Breast epithelium (tissue), 4 donors: ENCODE results near the gene NDUFB3. TPM values are rescaled to one million over a fixed set of nuclear protein-coding genes. Genes with fewer than 3 reads are reported as not detected.
"Not testable (repeated sequence)": the region's sequence is repeated elsewhere in the genome, so short reads cannot be mapped to it uniquely, and the experiment has no call there.

Experiments used
- DNase-seq, 2 donors: peaks; one replicate each; pipeline ENCODE4 v3.0.0-alpha.2; 2019; ENCODE audit warnings: low spot score in 2 of 2
- H3K27ac ChIP-seq, 2 donors: fragments of 200-600 bp; sonication (generic) in 1 of 2; one replicate each; pipeline ENCODE4 v1.5.1; 2016 to 2019; ENCODE audit warnings: mild to moderate bottlenecking in 1 of 2
- H3K27me3 ChIP-seq, 2 donors: fragments of 200-600 bp; sonication (generic) in 1 of 2; one replicate each; pipeline versions ENCODE4 v1.5.1 to v1.6.0; 2017 to 2019; ENCODE audit warnings: control low read depth in 1 of 2, mild to moderate bottlenecking in 1 of 2
- H3K36me3 ChIP-seq: fragments of 200-600 bp; one replicate; pipeline ENCODE4 v1.5.1; 2019
- H3K4me1 ChIP-seq, 2 donors: fragments of 200-600 bp; sonication (generic); one replicate each; pipeline ENCODE4 v1.5.1; 2016 to 2019; ENCODE audit warnings: control low read depth in 1 of 2
- H3K4me3 ChIP-seq, 3 donors: fragments of 200-600 bp; sonication (generic); 1 replicate in 2 of 3; 2 replicates in 1 of 3; pipeline ENCODE4 v1.5.1; 2016 to 2019; ENCODE audit warnings: mild to moderate bottlenecking in 3 of 3, moderate library complexity in 2 of 3
- H3K9me3 ChIP-seq, 2 donors: fragments of 200-600 bp; sonication (generic) in 1 of 2; one replicate each; pipeline ENCODE4 v1.5.1; 2016 to 2019; ENCODE audit warnings: control low read depth in 1 of 2
- POLR2A ChIP-seq: fragments of 450-650 bp; IDR thresholded peaks from one replicate; pipeline ENCODE4 v1.6.1; 2016; ENCODE audit warnings: antibody characterized with exemption, mild to moderate bottlenecking, moderate library complexity
- POLR2AphosphoS5 ChIP-seq, 3 donors: sonication (generic); formaldehyde crosslinking; IDR thresholded peaks; one replicate each; pipeline ENCODE4 v1.6.1; 2017; ENCODE audit warnings: antibody characterized with exemption in 3 of 3
- intact Hi-C: fragments of 100-400 bp; cut with DNase I; formaldehyde crosslinking; loops from one replicate; pipeline ENCODE4 v1.15.1; 2023; ENCODE audit warnings: low total_unique reads
- total RNA-seq, 3 donors: library from RNA; depleted of rRNA; stranded (reverse); fragments of >200 nt; gene quantifications; one replicate each; pipeline ENCODE4 v1.1.0, GENCODE V29; 2016
- TF ChIP-seq, protein P1 (sequence below), 3 donors: fragments of 450-650 bp; IDR thresholded peaks; one replicate each; pipeline ENCODE4 v1.5.1; 2016 to 2017; ENCODE audit warnings: antibody characterized with exemption in 3 of 3, mild to moderate bottlenecking in 3 of 3, moderate library complexity in 3 of 3

Gene NDUFB3
- total RNA-seq, 3 donors from 2014 or later = 40.8 to 51.5 (median 41.4) TPM

- peak in 1 of 2 donors; percentile 67 for DNase-seq
- H3K4me3 ChIP-seq = peak overlapping the region; percentile 64 to 97 (median 73)
- H3K9me3 ChIP-seq = no peaks in the 10 kb centered on the region
- H3K27me3 ChIP-seq = no peaks in the 10 kb centered on the region
- no peaks in the 10 kb centered on the region for H3K36me3 ChIP-seq
- TF ChIP-seq, protein P1, sequence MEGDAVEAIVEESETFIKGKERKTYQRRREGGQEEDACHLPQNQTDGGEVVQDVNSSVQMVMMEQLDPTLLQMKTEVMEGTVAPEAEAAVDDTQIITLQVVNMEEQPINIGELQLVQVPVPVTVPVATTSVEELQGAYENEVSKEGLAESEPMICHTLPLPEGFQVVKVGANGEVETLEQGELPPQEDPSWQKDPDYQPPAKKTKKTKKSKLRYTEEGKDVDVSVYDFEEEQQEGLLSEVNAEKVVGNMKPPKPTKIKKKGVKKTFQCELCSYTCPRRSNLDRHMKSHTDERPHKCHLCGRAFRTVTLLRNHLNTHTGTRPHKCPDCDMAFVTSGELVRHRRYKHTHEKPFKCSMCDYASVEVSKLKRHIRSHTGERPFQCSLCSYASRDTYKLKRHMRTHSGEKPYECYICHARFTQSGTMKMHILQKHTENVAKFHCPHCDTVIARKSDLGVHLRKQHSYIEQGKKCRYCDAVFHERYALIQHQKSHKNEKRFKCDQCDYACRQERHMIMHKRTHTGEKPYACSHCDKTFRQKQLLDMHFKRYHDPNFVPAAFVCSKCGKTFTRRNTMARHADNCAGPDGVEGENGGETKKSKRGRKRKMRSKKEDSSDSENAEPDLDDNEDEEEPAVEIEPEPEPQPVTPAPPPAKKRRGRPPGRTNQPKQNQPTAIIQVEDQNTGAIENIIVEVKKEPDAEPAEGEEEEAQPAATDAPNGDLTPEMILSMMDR (IDR thresholded peaks at IDR 0.05) = peak in 2 of 3 donors; percentile 37 to 56
- TF ChIP-seq POLR2AphosphoS5 (IDR thresholded peaks at IDR 0.05) (peak; percentile 58 to 71 (median 63)), POLR2A (peak; percentile 24)
- peaks cover 0 to 8% of the 10 kb centered on the region in 2 donors for H3K4me1 ChIP-seq
- peak overlapping the region; percentile 97 for H3K27ac ChIP-seq
- intact Hi-C loops = no loop called here
Measured at GRCh38 chr2:201116959-201117734, 45.3 kb downstream of the NDUFB3 start.

- DNase-seq, H3K4me1 ChIP-seq, H3K9me3 ChIP-seq, H3K36me3 ChIP-seq, H3K27me3 ChIP-seq, intact Hi-C loops: not testable (repeated sequence)
- peak overlapping the region; percentile 97 for H3K27ac ChIP-seq
- H3K4me3 ChIP-seq = peak overlapping the region; percentile 64 to 97 (median 73)
Measured at GRCh38 chr2:201117735-201118094, 45.9 kb downstream of the NDUFB3 start.

DNA sequence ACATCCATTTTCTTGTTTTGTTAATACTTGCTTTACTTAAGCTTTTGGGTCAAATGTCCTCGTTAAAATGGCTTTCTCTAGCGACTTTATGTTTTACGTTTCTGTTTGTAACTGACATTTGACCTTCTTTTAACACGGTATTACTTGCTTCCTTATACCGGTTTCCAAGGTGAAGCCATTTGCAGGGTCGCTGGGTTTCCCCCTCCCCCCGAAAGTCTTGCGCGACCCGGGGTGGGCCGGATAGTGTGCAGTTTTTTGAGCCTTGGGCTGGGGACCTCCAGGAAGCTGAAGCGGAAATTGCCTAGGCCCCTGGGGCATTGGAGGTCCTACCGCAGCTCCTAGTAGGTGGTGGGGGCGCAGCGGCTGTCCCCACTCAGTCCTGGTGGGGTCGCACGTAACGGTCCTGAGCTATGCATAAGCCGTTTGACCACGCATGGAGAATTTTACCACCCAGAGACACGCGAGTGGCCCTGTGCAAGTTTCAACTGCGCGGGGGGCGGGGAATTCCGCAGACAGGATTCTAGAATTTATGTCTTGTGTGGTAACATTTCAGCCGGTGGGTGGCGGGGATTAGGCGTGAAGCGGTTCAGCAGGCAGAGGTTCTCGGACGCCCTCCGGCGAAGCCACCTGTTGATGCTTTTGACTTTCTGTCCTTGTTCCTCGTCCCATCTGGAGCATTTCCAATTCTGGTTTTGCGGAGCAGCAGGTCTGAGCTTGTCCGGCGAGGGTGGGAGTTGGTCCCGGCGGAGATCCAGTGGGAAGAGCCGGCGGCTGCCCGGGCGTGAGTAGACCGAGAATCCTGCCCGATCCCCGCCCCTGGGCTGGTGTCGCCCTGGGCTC, 46.5 kb downstream of the NDUFB3 start:
- intact Hi-C loops = no loop called here
- Histone ChIP-seq H3K4me3 (peak overlapping the region; percentile 64 to 97 (median 73)), H3K9me3 (no peaks in the 10 kb centered on the region), H3K36me3 (no peaks in the 10 kb centered on the region), H3K27me3 (no peaks in the 10 kb centered on the region), H3K4me1 (peaks cover 0 to 12% of the 10 kb centered on the region in 2 donors), H3K27ac (peak overlapping the region; percentile 97)
- DNase-seq = peak; percentile 91 to 96
- TF ChIP-seq, protein P1 (IDR thresholded peaks at IDR 0.05) = peak; percentile 52 to 75 (median 54)
- TF ChIP-seq POLR2AphosphoS5 (IDR thresholded peaks at IDR 0.05) = peak; percentile 59 to 75 (median 73)
- TF ChIP-seq POLR2A = no peak

DNA sequence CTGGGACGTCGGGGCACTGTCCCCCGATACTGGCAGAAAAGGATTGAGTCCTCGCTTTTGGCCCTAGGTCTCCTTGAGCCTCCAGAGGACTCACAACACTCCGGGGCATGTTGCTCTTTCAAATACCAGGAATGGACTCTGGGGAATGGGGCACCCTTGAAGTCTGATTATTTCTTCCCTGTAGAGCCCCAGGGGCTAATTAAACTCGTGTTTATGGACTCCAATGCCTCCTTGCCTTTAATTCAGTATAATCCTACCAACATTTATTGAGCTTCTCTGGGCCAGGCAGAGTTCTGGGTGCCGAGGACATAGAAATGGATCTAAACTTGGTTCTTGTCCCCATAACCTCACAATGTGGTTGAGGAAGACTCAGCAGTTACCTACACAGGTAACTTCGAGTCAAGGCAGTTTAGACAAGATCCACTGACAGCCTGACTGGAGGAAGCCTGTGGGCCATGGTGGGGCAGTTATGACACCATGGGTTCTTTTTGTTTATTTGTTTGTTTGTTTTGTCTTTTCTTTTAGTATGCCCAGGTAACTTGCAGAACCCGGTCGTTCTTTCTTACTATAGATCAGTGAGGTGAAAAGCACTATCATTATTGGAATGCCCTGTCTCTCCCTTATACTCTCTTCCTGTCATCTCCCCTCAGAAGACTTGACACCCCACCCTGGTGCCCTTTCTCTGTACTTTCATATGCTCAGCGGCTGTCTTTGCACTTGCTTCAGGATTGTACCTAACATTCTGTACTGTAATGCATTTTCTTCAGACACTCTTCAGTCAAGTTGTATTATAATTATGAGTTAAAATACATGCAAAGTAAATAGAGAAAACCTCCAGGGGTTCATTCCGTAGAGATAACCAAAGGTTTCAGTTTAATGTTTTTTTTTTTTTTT, 47.4 kb downstream of the NDUFB3 start:
- TF ChIP-seq, protein P1 (IDR thresholded peaks at IDR 0.05) = no peak
- peak in 1 of 3 donors; percentile 29 for TF ChIP-seq POLR2AphosphoS5 (IDR thresholded peaks at IDR 0.05)
- intact Hi-C loops = no loop called here
- DNase-seq = no peak

DNA sequence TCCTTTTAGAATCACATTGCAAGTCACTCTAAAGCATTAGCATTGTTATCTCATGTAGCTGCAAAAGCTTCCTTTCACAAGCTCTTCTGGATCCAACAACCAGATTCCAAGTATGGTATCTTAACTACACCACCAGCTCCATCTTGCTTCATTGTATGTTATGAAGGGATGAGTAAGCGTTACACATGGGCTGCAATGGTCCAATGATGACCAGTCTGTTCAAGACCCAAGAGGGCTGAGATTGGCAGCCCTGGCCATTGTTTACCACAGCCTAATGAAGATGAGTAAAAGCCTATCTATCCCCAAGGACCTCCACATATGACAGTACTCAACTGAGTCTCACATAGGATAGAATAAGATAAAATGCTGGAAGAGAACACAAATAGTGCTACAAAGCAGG, 50.5 kb downstream of the NDUFB3 start:
- Histone ChIP-seq H3K27ac (peak overlapping the region; percentile 88 to 91), H3K36me3 (no peaks in the 10 kb centered on the region), H3K4me3 (peak overlapping the region in 1 of 3 donors; percentile 47), H3K4me1 (peaks cover 6 to 43% of the 10 kb centered on the region in 2 donors), H3K27me3 (no peaks in the 10 kb centered on the region), H3K9me3 (no peaks in the 10 kb centered on the region)
- intact Hi-C loops = no loop called here
- DNase-seq = no peak
- TF ChIP-seq POLR2A (no peak), POLR2AphosphoS5 (IDR thresholded peaks at IDR 0.05) (no peak)
- TF ChIP-seq, protein P1 (IDR thresholded peaks at IDR 0.05) = no peak

More for the DNA sequence above, 47.4 kb downstream of the NDUFB3 start:
- H3K27ac ChIP-seq = peak overlapping the region; percentile 97
- H3K27me3 ChIP-seq = no peaks in the 10 kb centered on the region
- H3K36me3 ChIP-seq = no peaks in the 10 kb centered on the region
- H3K4me1 ChIP-seq = peaks cover 0 to 14% of the 10 kb centered on the region in 2 donors
- peak overlapping the region; percentile 64 to 97 (median 73) for H3K4me3 ChIP-seq
- H3K9me3 ChIP-seq = no peaks in the 10 kb centered on the region
